Central memory CD4-positive, alpha-beta T cell (primary cell): ENCODE results near the gene AGMO.
"Not testable (repeated sequence)": the region's sequence is repeated elsewhere in the genome, so short reads cannot be mapped to it uniquely, and the experiment has no call there.

Source experiments
- DNase-seq: peaks from one replicate; pipeline ENCODE4 v3.0.0; 2022

The AGMO gene

DNA sequence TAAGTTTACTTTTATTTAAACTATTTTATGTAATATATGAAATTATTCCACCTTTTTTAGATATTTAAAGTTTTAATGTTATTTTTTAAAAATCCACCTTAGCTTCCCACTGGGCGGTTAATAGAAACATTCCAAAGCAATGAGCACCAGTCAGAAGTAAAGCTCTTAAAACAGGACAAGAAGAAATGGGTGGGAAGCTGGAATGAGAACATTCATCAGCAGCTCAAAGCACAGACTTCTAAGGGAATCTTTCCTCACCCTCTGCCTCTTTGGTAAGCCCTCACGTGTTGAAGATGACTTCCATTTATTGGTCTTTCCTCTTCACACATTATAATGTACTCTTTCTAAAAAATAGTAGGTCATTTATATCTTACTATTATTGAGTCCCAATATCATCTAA, 3.1 kb downstream of the AGMO start:
- DNase-seq = no peak

DNA sequence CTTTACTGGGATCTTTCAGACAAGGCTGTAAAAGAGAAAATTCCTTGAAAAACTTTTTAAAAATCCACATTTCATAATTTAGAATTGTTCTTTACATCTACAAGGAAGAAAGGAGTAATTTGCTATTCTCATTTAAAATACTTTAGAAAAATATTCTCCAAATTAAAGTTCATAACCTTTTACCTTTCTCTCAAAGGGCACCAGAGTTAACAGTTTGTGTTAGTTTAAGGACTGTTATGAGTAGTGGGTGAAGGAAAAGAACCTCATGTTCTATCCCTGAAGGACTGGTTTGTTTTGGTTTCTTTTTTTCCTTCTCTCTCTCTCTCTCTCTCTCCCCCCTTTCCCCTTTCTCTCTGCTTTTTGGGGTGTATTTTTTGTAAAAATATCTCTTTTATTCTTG, 4.1 kb downstream of the AGMO start:
- no peak for DNase-seq

- no peak for DNase-seq
Observed at GRCh38 chr7:15557186-15557585, 4.6 kb downstream of the AGMO start.

- DNase-seq = no peak
Observed at GRCh38 chr7:15556339-15557105, 5.3 kb downstream of the AGMO start.

DNA sequence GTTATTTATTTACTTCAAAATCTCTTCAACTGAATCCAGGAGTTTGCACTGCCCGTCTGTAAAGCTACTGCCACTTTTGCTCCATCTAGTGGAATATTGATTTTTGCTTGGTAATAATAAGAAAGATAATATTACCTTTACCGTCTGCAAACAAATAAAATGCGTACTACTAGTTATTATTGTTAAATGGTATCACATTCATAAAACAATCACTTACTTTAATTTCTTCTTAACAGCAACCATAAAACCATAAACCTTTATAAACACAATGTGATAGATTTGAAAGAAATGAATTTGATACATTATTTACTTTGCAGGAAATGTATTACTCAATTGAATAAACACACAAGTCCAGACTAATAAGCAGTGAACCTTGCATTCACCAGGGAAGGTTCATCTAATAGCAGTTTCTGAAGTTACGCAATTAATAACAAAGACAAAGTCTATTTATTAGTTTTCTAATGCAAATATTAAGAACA, 6.4 kb downstream of the AGMO start:
- DNase-seq = no peak

- no peak for DNase-seq
Observed at GRCh38 chr7:15554744-15555143, 7.1 kb downstream of the AGMO start.

GRCh38 chr7:15554081-15554480, 7.7 kb downstream of the AGMO start:
- no peak for DNase-seq

- DNase-seq = not testable (repeated sequence)
Observed at GRCh38 chr7:15547320-15547719, 14.5 kb downstream of the AGMO start.

- DNase-seq = no peak
Observed at GRCh38 chr7:15546272-15546792, 15.5 kb downstream of the AGMO start.

DNA sequence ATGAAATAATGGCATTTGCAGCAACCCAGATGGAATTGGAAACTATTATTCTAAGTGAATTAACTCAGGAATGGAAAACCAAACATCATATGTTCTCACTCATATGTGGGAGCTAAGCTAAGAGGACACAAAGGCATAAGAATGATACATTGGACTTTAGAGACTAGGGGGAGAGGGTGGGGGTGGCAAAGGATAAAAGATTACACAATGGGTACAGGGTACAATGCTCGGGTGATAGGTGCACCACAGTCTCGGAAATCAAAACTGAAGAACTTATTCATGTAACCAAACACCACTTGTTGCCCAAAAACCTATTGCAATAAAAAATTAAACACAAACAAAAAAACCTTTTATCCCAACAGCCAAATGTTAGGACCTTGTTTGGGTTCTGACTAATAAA, 17.8 kb downstream of the AGMO start:
- no peak for DNase-seq

DNA sequence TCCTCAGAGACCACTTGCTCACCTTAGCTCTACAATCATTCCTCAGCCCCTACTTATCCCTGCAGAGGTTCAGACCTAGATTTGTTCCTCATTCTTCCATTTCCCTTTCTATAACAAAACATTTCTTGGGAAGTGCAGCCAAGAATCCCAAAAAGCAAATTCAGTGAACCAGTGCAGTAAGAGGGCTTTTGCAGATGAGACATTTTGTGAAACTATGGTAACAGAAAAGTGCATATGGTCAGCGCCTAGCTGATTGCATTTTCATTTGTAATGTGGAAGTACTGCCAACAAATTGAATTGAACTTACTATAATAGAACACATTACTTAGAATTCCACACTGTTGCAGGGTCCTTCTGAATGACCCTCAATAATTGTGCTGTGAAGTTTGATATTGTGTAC, 18.6 kb downstream of the AGMO start:
- DNase-seq = no peak

DNA sequence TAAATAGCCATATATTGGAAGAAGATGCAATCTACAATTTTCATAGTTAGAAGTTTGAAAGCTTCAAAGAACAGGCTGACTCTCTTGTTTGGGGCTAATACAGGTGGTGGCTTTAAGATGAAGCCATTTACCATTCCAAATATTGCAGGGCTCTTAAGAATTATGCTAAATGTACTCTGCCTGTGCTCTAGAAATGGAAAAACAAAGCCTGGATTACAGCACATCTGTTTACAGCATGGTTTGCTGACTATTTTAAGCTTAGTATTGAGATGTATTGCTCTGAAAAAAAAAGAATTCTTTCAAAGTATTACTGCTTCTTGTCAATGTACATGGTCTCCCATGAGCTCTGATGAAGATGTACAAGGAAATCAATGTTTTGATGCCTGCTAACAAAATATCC, 34.2 kb downstream of the AGMO start:
- DNase-seq = no peak

DNA sequence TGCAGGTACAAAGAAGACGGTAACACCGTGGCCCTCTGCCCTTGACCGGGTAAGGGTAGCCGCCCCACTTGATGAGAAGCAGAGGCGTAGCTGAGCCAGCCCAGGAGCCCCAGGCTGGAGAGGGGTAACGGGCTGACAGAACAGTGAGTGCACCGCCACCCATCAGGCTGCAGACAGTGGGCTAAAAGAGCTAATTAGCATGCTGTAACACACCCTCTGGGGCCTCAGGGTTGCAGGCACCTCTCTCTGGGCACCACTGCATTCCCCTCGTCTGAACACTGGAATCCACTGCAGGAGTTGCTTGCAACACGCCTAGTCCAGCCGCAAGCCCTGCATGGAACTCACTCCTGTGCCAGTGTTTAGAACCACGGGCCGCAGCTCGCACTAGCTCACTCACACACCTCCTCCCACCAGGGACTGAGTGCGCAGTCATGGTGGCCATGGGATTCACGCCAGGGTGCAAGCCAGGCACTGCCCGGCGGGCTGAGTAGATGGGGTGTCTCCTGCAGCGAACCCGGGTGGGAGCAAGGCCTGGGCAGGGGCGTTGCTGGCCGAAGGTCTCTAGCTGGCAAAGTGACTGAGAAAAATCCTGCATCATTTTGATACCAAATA, 36.1 kb downstream of the AGMO start:
- no peak for DNase-seq

DNA sequence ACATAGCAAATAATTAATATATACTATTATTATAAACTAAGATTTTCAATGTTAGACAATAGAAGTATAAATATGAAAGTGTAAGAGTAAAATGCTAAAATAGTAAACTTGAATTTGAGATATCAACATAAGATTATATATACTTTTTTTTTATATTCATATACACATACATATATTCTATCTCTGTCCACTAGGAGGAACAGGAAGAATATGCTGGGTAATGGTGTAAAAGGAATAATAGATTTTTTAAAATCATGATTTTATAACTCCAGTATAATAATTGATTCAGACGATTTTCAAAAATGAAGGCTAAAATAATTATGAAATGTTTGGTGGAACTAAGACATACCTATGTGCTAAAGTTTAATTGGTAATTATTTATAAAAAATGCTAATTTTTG, 37.7 kb downstream of the AGMO start:
- DNase-seq = no peak

- DNase-seq = not testable (repeated sequence)
Observed at GRCh38 chr7:15517865-15518264, 44.0 kb downstream of the AGMO start.

DNA sequence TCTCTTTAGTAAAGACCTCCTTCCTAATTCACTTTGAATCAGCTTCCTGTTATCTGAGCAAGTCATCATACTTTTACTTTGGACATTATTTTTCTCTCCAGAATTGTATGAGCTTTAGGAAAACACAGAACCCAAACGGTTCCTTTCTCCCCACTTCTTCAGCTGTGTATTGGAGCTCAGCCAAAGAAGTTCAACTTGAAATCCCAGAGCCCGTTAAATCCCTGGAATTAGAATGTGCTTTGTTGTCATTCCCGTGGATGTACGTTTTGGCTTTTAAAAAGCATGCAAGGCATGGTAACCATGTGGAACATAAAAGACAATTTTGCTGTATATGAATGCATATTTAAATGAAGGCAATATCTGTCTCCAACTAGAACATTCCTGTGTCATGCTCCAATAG, 46.6 kb downstream of the AGMO start:
- no peak for DNase-seq

DNA sequence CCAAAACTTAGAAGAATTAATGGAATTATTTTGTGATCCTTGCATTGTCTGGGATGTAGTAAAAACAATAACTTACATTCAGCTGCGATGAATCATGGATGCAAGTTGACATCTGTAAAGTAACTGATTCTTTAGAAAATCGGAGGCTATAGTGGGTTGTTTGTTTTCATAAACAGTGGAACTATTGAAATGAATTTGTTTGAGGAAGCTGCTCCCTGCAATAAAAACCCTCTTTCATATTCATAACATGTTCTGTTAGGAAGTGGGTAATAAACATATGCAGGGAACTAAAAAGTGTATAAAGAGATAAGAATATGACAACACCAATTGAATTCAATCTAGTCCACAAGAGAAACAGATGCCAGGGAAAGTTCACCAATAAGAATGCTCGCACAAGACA, 53.6 kb downstream of the AGMO start:
- DNase-seq = no peak

DNA sequence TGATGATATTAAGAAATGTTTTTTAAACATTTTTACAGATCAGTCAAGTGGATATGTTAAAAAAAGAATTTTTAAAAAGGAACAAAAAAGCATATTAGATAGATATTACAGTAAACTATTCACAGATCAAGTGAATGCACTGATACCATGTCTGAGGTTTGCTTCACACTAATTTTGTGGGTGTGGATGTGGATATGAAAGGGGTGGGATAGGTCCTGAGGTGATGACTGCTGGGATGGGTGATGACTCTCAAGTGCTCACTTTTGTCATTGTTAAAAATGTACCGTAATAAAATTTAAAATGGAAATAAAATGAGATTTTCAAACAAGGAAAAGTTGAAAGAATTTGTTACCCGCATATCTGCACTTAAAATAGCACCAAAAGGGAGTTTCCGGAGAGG, 54.1 kb downstream of the AGMO start:
- no peak for DNase-seq

GRCh38 chr7:15507171-15507570, 54.6 kb downstream of the AGMO start:
- no peak for DNase-seq

DNA sequence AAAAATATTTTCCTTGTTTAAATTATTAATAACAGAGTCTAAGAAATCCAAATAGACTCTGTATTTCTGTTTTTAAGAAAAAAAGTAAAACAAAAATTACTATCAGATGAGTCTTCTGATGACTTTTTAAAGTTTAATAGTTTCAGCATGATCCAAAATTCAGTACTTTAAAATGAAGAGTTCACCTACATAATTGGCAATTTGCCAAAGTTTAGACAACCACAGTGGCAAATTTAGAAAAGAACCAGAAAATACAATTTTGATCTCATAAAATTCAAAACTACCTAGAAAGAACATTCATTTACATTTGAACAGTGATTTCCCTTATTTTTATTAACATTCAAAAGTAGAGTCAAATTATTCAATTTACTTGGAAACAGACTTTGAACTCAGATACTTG, 56.1 kb downstream of the AGMO start:
- no peak for DNase-seq

- DNase-seq = no peak
Observed at GRCh38 chr7:15504351-15504750, 57.5 kb downstream of the AGMO start.

GRCh38 chr7:15503603-15504290, 58.1 kb downstream of the AGMO start:
- DNase-seq = no peak

DNA sequence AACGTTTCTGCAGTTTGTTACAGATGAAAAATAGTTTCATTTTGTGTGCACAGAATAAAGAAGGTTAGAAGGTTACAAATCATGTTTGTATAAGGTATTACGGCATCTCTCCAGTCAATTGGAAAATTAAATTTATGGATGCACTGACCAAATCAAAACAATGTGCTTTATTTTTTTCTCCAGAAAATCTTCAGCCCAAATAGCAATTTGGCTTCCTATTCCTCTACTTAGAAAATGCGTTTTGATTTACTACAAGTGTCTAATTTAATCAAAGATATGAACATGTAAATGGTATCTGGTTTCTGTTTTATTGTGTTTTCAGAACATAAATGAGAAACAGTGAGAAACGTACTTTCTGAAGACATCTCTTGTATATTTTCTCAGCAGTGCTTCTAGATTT, 63.4 kb downstream of the AGMO start:
- DNase-seq = no peak

DNA sequence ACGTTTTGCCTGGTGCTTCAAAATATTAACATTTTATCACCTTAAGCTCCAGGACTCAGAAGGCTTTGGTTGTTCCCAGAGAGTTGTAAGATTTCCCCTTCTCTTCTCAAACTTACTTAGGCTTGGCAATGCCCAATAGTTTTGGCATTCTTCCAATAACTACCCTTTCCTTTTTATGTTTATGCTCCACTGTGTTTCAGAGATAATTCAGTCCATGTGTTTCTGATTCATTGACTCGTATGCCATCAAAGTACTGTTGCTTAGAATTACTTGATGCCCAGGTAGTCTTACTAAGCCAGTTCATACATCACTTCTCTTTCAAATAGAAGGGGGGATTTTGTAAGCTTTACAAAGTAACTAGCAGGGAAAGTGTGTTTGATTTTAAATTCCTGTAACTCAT, 66.6 kb downstream of the AGMO start:
- no peak for DNase-seq
